GM12801 (cell line): ENCODE data around the gene RASSF7.

Experiments used
- CTCF ChIP-seq: IDR thresholded peaks from one replicate; pipeline ENCODE4 v1.5.1; 2011; ENCODE audit warnings: control low read depth; ENCODE audit not compliant: insufficient read length; ENCODE audit errors: extremely low read depth

The RASSF7 gene

GRCh38 chr11:551131-551530, 9.6 kb upstream of the RASSF7 start:
- no peak for TF ChIP-seq CTCF

DNA sequence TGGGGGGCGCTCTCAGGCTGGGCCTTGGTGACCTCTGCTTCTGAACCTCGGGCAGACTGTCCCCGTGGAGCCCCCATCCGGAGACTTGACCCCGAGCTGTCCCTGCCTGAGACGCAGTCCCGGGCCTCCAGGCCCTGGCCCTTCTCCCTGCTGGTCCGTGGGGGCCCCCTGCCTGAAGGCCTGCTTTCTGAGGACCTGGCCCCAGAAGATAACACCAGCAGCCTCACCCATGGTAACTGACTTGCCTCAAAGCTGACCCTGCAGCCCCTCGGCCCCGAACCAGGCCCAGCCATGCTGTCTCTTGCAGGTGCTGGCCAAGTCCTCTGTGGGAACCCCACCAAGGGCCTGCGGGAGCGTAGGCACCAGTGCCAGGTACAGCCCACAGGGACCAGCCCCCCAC, 9.2 kb upstream of the RASSF7 start:
- no peak for TF ChIP-seq CTCF

- no peak for TF ChIP-seq CTCF
These were observed 7.4 kb upstream of the RASSF7 start for GRCh38 chr11:553083-553987.

- TF ChIP-seq CTCF, result no peak
These were observed 6.8 kb upstream of the RASSF7 start for GRCh38 chr11:553988-554340.

DNA sequence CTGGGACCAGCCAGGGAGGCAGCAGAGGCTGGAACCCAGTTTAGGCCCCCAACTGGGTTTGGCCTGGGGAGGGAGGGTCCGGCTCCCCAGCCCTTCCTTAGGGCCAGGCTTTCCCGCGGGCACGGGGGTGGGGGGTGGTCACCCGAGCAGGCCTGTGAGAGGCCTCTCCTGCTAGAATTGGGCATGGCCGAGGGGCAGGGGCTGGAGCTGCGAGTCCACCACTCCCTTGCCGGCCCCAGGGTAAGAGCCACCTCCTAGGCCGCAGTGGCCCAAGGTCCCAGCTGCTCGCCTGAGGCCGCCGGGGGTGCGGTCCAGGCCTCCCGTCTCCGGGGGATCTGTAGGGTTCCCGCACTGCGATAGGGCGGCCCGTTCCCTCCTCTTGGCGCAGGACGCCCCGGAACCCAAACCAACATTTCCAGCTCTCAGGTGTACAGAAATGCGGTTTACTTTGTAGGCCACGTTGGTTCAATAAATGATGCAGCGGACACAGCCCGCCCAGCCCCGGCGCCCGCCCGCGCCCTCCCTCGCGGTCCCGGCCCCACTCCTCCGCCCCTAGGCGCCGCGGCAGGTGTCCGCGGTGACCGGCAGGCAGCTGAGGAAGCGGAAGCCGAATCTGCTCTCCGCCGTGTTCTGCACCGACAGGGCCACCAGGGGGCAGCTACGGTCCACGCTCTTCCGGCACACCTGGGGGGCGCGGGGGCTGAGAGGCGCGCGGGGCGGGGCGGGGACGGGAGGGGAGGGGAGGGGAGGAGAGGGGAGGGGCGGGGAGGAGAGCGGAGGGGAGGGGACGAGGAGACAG, 6.1 kb upstream of the RASSF7 start:
- TF ChIP-seq CTCF, result no peak

DNA sequence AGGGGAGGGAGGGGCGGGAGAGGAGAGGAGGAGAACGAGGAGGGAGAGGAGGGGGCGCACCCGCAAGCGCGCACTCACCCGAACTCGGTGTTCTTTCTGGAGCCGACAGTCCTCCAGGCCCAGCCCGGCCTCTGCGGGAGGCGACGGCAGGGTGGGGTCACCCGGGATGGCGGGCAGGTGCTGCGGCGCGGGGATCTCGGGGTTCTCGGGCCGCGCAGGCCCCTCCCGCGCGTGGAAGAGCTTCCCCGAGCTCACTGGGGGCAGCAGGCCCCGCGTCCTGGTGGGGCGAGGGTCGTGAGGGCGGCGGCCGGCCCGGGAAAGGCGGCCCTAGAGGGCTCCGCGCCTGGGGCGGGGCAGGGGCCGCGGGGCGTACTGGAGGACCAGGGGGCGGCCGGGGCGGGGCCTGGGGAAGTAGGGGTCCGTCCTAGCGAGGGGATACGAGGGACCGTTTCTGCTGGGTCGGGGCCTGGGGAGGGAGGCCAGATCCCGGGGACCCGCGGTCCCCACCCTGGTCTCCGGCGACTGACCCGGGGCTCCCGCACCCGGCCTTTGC, 5.5 kb upstream of the RASSF7 start:
- no peak for TF ChIP-seq CTCF
